HUDEP-2 (cell line): ENCODE data around the gene XIRP2.
A peak's percentile ranks its signal among the peaks of the same experiment; 100 is the strongest.
"Not testable (repeated sequence)": the region's sequence is repeated elsewhere in the genome, so short reads cannot be mapped to it uniquely, and the experiment has no call there.

Experiments
- DNase-seq, 76 experiments: peaks; one replicate each; lab custom pipeline; 2025; ENCODE audit not compliant: unreplicated experiment in 76 of 76; lab: John Stamatoyannopoulos, UW

XIRP2 gene

GRCh38 chr2:167187978-167188967 is 300.0 kb downstream of the XIRP2 start:
- no peak for DNase-seq

- DNase-seq, result no peak
Measured at GRCh38 chr2:167190053-167190452, 301.8 kb downstream of the XIRP2 start.

GRCh38 chr2:167191588-167191987 is 303.3 kb downstream of the XIRP2 start:
- no peak for DNase-seq

GRCh38 chr2:167192833-167193232 is 304.6 kb downstream of the XIRP2 start:
- DNase-seq, result no peak

GRCh38 chr2:167196461-167197252 is 308.4 kb downstream of the XIRP2 start:
- DNase-seq, result no peak

GRCh38 chr2:167198009-167198408 is 309.7 kb downstream of the XIRP2 start:
- DNase-seq, result no peak

- no peak for DNase-seq
Measured at GRCh38 chr2:167198576-167198975, 310.3 kb downstream of the XIRP2 start.

GRCh38 chr2:167200019-167200418 is 311.7 kb downstream of the XIRP2 start:
- no peak for DNase-seq

GRCh38 chr2:167209784-167210183 is 321.5 kb downstream of the XIRP2 start:
- DNase-seq, result no peak

GRCh38 chr2:167212014-167212648 is 323.9 kb downstream of the XIRP2 start:
- DNase-seq, result peak in 20 of 76 experiments; percentile 0 to 47 (median 12)

- no peak for DNase-seq
Measured at GRCh38 chr2:167215595-167215994, 327.3 kb downstream of the XIRP2 start.

GRCh38 chr2:167237478-167237877 is 349.2 kb downstream of the XIRP2 start:
- no peak for DNase-seq

- DNase-seq, result no peak
Measured at GRCh38 chr2:167240671-167241070, 352.4 kb downstream of the XIRP2 start.

GRCh38 chr2:167249197-167249596 is 360.9 kb downstream of the XIRP2 start:
- DNase-seq, result no peak

- DNase-seq, result no peak
Measured at GRCh38 chr2:167253025-167253424, 364.7 kb downstream of the XIRP2 start.

GRCh38 chr2:167254721-167255120 is 366.4 kb downstream of the XIRP2 start:
- no peak for DNase-seq

GRCh38 chr2:167258712-167259111 is 370.4 kb downstream of the XIRP2 start:
- DNase-seq, result no peak

GRCh38 chr2:167264380-167264779 is 376.1 kb downstream of the XIRP2 start:
- DNase-seq, result no peak

GRCh38 chr2:167265004-167265403 is 376.7 kb downstream of the XIRP2 start:
- no peak for DNase-seq

GRCh38 chr2:167265722-167266121 is 377.4 kb downstream of the XIRP2 start:
- DNase-seq, result no peak

GRCh38 chr2:167268245-167268644 is 380.0 kb downstream of the XIRP2 start:
- not testable (repeated sequence) for DNase-seq
